HG02885 (cell line): ENCODE data around the gene HNRNPA1.
"Not testable (repeated sequence)": the region's sequence is repeated elsewhere in the genome, so short reads cannot be mapped to it uniquely, and the experiment has no call there.

Source experiments
- ATAC-seq: cut with Tn5 transposase; IDR thresholded peaks from one replicate; pipeline ENCODE4 v1.9.1; 2021; ENCODE audit warnings: mild to moderate bottlenecking; ENCODE audit not compliant: unreplicated experiment, poor library complexity

HNRNPA1 gene

DNA sequence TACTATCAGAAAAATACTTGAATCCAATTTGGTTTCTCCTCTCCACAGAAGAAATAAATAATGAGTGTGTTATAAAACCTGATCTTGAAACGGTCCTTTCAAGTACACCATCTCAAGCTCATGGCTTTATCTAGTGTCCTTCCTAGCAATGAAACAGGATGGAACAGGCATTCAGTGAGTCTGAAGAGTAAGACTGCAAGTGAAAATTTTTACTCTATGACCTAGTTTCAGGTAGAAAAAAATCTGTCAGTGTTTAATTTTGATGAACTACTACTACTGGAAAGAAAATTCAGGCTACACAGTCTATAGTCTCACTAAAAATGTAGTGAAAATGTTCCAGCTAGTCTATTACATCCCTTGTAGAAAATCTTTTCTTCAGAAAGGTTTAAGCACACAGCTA, 8.3 kb upstream of the HNRNPA1 start:
- ATAC-seq: no peak

DNA sequence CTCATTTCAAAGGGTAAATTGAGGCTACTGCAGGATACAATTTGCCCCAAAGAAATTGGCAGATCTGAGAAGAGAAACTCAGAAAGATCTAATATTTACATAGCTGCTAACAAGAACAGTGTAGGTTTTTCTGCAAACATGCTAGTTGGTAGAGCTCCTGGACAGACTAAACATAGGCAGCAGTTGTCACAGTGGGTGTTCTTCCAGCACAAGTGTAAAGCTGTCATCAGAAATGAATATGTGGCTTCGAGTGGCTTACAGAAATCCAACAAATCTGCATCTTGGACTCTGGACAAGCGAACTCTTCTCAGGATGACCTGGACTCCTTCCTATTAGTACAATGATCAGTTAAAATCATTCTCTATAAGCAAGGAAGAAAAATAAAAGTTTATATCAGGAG, 6.5 kb upstream of the HNRNPA1 start:
- no peak for ATAC-seq

DNA sequence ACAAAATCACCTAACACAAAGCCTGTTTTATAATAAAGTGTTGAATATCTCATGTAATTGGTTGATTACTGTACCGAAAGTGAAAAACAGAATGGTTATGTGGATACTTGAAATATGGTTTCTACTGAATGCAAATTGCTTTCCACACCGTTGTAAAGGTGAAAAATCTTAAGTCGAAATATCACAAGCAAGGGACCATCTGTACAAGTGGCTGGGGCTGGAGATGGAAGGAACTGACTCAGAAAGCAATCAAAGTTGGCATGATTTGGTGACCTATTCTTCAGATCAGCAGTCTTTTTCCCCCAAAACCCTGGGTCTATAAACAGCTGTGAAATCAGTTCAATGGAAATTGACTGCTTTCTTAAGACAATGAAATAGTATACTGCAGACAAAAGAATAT, 4.2 kb upstream of the HNRNPA1 start:
- ATAC-seq: no peak

DNA sequence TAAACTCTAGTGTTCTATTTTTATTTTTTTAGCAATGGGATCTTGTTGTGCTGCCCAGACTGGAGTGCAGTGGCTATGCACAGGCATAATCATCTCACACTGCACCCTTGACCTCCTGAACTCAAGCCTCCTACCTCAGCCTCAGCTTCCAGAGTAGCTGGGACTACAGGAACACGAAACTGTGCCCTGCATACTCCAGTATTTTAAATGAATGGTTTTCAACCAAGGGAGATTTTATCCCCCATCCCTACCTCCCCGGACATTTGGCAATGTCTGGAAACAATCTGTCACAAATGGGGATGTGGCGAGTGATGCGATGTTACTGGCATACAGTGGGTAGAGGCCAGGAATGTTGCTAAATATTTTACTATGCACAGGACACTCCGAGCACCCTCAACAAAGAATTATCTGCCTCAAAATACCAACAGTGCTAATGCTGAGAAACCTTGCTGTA, 2.7 kb upstream of the HNRNPA1 start:
- no peak for ATAC-seq

DNA sequence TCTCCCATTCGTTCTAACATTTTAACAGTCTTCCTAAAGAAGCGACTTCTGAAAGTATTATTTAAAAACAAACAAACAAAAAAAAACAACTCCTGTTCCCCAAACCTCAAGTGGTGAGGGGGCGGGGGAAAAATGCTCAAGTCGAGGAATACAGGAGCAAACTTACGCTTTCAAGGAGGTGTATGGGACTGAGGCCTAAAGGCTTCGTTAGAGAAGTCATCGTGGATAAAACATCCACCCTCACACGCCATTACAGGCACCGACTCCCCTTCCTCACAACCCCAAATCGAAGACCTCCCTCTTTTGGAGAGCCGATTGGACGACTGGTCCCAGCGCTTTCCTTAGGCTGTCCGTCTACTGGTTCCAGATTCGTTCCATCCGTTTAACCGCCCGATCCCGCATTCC, 1.3 kb upstream of the HNRNPA1 start:
- ATAC-seq: no peak

DNA sequence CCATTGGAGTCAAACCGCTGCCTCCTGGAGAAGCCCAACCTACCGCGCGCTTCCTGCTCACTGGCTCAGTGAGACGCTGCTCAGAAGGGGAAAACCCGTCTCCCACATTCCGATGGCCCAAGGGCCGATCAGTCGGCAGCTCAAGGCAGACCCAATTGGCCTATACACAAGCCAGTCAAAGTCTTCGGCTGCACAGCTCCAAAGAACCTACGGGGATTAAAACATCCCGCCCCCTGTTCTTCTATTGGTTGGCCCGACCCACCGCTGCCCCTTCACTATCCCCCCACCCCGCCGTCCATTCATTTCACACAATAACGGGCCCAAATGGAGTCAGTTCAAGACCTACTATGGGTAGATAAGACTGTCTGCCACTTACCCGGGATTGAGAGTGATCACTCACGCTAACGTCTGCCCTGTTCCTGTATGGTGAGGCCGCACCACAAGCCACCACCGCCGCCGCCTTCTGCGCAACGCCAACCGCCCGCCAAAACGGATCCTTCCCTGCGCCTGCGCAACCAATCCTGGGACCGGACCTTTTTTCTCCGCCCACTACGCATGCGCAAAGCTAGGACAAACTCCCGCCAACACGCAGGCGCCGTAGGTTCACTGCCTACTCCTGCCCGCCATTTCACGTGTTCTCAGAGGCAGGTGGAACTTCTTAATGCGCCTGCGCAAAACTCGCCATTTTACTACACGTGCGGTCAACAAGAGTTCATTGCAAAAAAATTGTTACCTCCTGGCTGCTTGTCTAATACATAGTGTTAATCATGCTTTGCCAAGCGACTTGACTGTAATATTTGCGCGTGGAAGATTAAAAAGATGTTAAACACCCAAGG, 676 bp upstream of the HNRNPA1 start, which contains the start of gene CBX5:
Gene CBX5 (minus strand): TSS at position 491 of the 836 bp plus-strand sequence. CDS start 22,472 bp downstream, outside the sequence.
- ATAC-seq: peak; percentile 73

DNA sequence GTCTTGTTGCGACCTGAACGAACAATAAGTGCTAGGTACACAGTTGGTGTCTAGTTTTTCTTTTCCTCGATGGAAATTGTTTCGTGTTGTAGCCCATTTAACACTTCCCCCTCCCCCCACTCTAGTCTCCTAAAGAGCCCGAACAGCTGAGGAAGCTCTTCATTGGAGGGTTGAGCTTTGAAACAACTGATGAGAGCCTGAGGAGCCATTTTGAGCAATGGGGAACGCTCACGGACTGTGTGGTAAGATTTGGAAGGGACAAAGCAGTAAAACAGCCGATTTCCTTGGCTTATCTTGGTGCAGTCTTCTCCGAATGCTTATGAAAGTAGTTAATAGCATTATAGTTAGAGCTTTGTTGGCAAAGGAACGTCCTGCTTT, 724 bp downstream of the HNRNPA1 start:
- not testable (repeated sequence) for ATAC-seq

DNA sequence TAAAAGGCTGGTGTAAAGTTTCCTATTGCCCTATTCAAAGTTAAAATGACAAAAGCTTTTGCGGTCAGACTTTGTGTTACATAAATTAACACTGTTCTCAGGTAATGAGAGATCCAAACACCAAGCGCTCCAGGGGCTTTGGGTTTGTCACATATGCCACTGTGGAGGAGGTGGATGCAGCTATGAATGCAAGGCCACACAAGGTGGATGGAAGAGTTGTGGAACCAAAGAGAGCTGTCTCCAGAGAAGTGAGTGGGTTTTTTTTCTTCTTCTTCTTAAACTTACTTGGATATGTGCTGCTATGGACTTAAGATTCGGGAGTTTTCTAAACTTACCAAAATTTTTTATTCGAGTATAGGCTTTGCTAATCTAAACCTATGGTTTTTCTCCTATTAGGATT, 1.2 kb downstream of the HNRNPA1 start:
- ATAC-seq: not testable (repeated sequence)

DNA sequence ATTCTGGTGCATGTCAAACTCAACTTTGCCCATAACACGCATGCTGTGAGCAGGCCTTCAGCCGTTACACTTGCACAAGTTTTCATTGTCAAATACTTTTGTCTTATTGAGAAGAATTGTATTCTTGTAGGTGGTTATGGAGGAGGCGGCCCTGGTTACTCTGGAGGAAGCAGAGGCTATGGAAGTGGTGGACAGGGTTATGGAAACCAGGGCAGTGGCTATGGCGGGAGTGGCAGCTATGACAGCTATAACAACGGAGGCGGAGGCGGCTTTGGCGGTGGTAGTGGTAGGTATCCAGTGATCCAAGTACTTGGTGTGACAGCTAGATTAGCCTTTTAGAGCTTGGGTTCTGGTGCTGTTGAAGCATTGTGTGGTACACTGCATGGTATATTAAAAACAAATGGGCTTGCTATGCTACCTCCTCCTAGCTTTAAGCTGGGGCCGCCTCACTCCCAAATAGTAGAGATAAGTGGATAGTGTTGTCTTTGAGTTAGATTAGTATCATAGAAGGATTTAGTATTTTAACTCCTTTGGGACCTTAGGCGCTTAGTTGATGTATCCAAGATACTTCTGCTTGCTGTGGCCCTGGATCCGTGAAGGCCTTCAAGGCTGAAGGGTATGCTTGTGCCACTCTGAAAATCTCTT, 2.5 kb downstream of the HNRNPA1 start:
- no peak for ATAC-seq

DNA sequence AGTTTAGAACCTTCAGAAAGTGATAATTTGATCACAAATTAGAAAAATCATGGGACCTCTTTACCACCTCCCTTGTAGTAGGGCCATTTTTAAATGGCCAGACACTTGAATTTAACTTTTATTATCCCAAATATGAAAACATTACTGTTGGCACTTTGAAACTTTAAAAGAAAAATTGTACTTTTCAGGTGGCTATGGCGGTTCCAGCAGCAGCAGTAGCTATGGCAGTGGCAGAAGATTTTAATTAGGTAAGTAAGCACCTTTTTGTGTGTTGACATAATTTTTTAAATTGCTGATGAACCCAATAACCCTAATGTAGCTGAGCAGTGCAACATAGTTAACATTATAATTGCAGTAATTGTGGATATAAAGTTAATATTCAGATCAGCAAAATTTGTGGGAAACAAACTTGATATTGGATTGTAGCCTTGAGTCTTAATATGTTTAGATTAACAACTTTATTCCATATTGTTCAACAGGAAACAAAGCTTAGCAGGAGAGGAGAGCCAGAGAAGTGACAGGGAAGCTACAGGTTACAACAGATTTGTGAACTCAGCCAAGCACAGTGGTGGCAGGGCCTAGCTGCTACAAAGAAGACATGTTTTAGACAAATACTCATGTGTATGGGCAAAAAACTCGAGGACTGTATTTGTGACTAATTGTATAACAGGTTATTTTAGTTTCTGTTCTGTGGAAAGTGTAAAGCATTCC, 3.7 kb downstream of the HNRNPA1 start:
- not testable (repeated sequence) for ATAC-seq

DNA sequence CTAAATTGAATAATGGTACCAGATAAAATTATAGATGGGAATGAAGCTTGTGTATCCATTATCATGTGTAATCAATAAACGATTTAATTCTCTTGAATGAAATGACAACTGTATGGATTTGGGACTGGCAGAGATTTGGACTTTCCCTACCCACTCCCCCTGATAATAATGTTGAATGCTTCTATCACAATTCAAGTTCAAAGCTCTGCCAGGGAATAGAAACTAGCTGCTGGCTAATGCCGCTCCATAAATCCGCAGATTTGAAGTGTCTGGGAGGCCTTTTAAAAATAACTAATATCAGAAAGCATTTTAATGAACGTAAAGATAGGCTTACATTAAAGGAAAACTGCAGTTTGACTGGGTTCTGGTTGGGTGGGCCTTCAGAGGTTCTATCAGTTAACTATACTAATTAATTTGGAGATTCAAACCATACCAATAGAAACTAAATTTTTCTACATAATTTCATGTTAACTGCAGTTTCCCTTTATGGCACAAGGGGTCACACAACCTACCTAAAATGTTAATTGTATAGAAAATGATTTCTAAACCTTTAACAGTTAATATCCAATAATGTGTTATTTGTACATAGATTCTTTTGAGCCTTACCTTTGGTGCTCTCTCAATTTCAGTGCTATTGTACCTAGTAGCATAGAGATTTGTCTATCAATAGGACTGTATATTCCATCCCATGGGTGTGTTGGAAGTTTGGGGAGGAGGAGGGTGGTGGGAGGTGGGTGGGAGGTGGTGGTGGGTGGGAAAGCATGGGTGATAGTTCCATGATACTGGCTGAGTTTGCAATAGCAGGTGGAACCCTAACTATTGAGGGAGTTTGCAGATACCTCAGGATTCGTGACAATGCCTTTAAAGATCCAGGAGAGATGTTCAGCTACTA, 4.9 kb downstream of the HNRNPA1 start:
- no peak for ATAC-seq

DNA sequence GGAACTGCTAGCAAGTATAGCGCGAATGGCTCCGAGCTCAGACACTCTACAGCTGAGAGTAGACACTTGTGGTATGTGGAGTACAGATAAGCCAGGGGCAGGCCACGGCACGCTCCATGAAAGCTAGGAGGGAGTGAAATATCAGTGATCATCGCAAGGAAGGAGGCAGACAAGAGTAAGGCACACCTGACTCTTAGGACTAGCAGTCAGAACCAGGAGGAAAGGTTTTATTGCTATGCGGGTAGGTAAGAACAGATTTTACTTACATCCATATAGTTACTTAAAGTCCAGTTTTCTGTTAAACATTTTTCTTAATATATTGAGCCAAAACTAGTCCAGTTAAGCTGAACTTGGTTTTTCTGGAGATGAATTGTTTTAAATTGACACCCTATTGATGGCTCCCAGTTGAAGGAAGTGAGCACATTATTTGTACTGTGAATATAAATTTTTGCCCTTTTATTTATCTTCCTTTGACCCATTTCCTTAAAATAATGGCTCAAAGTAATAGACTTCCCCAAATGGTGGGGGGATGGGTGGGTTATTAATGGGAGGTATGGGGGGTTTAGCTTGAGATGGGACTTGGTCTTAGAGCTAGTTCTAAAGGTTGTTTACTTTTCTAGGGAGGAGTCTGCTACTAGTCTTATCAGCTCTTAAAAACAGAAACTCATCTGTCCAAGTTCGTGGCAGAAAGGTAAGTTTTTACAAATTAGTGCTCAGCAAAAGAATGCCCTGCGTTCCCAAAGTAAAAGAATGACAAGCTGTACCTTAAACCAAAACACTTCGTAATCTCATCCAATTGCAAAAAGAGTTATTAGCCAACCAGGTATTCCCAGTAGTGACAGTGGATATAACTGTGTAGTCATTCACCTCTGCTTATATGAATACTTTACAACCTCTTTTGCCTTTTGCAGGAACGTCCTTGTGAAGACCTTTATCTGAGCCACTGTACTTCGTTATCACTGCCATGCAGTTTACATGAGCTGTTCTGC, 5.8 kb downstream of the HNRNPA1 start:
- ATAC-seq: no peak

DNA sequence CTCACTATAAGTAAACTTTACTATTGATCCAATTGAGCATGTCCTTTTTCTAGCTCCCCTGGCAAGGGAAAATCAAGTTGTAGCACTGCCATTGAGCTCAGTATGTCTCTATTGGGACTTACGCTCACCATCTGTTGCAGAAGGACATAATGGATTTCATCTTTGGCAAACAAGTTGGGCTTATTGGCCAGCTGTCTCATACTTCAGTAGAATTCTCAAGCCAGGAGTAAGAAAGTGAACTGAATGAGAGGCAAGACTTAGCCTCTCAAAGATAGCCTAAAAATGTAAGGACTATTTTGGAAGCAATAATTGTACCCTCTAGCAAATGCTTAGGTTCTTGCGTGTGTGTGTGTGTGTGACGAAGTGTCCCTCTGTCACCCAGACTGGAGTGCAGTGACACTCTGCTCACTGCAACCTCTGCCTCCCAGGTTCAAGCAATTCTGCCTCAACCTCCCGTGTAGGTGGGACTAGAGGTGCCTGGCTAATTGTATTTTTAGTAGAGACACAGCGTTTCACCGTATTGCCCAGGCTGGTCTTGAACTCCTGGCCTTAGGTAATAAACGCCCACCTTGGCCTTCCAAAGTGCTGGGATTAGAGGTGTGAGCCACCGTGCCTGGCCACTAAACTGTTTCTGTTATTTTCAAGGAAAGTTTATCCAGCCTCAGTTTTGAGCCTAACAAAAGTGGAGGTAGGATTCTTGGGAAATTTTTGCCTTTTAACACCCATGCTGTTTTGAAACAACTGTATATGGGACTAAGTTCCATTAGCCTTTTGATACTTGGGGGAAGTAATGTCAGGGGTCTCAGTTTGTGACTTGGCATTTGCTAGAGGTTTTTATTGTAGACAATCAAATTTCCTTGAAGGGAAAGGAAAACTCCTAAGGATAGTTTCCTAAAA, 7.0 kb downstream of the HNRNPA1 start:
- ATAC-seq: no peak

DNA sequence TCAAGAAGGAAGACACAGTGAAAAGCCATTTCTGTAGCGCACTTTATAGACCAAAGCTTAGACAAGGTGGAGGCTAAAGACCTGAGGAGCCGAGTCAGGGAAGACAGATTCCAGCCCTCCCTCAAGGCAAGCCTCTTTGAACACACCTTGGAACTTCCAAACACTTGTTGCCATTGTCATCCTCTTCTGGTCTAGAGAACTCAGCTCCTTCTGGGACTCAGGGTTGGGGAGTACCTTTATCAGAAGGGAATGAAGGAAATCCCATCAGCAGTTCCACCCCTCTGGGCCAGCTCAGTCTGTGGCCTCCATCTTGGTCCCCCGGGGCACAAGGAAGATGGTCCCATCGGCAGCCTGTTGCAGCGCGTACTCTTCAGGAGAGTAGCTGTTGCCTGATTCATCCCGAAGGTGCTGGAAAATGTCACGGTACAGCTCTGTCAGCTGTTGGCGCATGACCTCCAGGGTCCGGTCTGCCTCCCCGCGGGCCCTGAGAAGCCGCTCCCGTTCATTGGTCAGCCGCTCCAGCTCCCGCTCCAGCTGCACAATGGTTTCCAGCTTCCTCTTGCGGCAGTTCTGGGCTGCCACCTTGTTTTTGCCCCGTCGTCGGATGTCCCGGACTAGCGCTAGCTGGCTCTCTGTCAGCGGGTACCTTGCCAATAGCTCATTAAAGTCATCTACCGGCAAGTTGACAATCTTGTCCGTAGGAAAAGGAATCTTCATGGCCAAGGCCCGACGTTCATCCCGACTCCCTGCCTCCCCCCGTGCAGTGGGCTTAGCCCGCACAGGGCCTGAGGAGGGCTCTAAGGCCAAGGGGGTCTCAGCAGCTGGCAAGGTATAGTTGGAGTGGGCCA, 11.8 kb downstream of the HNRNPA1 start:
- ATAC-seq: no peak

DNA sequence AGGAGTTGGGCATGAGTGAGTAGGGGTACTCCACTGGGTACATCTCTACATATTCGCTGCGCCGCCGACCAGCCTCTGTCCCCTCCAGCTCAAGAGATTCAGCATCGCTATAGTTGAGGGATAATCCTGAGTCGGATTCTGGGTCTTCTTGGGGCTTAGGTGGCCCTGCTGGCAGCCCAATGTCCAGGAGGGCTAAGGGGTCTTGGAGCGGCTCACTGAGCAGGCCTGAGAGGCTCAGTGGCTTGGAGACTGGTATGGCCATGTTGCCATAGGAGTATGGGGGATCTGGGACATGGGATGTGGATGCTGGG, 12.4 kb downstream of the HNRNPA1 start:
- ATAC-seq: no peak

DNA sequence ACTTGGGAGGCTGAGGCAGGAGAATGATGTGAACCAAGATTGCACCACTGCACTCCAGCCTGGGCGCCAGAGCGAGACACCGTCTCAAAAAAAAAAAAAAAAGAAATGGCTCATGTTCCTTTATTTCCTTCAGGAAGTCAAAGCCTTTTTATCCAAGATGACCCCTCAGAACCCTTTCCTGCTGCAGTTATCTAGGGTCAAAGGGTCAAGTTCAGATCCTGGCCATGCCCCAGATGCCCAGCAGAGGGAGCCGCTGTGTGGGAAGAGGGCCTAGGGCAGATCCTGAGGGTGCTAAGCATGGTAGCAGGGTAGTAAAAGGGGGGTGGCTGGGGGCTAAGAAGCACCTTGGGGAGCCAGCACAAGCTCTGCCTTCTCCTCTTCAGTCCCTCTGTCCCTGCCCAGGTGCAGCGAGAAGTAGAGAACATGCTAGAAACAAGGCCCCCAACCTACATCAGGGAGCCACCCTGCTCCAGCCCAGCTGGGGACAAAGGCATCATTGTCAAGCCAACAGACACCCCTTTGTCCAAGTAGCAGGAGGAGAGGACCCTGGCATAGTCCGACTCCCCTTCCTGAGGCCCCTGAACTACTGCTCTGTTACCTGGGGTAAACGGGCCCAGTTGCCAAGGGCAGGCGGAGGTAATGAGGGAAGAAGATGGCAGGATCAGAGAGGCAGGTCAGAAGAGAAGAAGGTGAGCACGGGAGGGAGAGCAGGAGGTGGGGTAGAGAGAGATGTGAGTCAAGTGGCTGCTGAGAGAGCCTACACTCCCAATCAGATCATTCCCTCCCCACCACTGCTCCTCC, 13.8 kb downstream of the HNRNPA1 start:
- peak; percentile 49 for ATAC-seq
